Measurements from ENCODE around the gene MAP2K3.
"Not testable (repeated sequence)": the region's sequence is repeated elsewhere in the genome, so short reads cannot be mapped to it uniquely, and the experiment has no call there.

- not testable (repeated sequence) for TF ChIP-seq EZH2 (IDR thresholded peaks at IDR 0.05); POLR2AphosphoS5 (IDR thresholded peaks at IDR 0.05; ENCODE audit: borderline replicate concordance, low read depth, low read length); FOXP2 (optimal IDR thresholded peaks at IDR 0.05; ENCODE audit: control extremely low read depth, extremely low read length, insufficient read depth)
These were observed 35.3 kb downstream of the MAP2K3 start for GRCh38 chr17:21319686-21320375.
